DOHH2 (cell line): ENCODE results near the gene SHLD2.

Experiments used
- EZH2phosphoT487 ChIP-seq: fragments of 200-600 bp; sonication (generic); IDR thresholded peaks from 2 replicates; pipeline ENCODE4 v1.6.1; 2017; ENCODE audit warnings: borderline replicate concordance, mild to moderate bottlenecking, antibody characterized with exemption, low read length, moderate library complexity, mixed read lengths
- TF ChIP-seq, protein P1 (sequence below): fragments of 200-600 bp; sonication (generic); IDR thresholded peaks from one replicate; pipeline ENCODE4 v1.5.1; 2014; ENCODE audit warnings: antibody characterized with exemption, mild to moderate bottlenecking, low read depth, low read length; ENCODE audit not compliant: poor library complexity, severe bottlenecking

DNA sequence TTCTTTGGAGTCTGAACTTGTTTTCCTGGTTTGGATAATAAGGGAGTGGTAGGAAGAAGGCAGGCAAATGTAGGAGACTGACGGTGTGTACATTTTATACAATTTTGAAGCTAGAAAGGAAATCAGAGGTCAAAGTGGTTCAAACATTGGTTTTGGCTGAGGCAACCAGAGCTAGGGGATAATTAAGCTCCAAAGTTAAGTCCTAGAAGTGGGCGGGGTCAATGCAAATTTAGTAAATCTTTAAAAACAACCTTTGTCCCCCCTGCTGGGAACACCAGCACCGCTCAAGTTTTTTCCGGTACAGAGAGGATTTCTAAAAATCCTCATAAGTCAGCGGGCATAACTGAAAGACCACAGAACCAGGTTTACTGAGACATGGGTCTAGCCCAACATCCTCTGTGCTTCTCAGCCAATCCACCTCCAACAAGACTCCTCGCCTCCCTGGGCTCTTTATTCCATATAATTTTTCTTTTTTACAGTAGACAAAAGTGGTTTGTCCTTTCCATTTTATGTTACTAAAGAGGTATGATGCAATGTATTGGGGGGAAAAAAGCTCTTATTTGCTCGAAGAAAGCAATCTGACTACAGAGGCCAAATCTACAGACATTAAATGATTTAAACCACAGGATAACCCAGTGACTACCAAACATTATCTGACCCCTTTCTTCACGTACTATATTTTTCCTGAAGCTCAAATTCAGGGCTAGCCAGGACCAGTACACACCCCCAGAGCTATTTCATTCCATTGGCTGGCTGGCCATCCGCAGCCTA lies 2.0 kb upstream of the SHLD2 start:
- TF ChIP-seq, protein P1, sequence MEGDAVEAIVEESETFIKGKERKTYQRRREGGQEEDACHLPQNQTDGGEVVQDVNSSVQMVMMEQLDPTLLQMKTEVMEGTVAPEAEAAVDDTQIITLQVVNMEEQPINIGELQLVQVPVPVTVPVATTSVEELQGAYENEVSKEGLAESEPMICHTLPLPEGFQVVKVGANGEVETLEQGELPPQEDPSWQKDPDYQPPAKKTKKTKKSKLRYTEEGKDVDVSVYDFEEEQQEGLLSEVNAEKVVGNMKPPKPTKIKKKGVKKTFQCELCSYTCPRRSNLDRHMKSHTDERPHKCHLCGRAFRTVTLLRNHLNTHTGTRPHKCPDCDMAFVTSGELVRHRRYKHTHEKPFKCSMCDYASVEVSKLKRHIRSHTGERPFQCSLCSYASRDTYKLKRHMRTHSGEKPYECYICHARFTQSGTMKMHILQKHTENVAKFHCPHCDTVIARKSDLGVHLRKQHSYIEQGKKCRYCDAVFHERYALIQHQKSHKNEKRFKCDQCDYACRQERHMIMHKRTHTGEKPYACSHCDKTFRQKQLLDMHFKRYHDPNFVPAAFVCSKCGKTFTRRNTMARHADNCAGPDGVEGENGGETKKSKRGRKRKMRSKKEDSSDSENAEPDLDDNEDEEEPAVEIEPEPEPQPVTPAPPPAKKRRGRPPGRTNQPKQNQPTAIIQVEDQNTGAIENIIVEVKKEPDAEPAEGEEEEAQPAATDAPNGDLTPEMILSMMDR: no peak
- TF ChIP-seq EZH2phosphoT487: no peak
